ENCODE results near the gene CDH5. TPM values are rescaled to one million over a fixed set of nuclear protein-coding genes. Genes with fewer than 3 reads are reported as not detected.

The CDH5 gene
- total and polyA plus RNA-seq, 2 of the 8 experiments (the other 6 are each of a cell fraction or from before 2014, with no cell fraction given) = 0.32 TPM

DNA sequence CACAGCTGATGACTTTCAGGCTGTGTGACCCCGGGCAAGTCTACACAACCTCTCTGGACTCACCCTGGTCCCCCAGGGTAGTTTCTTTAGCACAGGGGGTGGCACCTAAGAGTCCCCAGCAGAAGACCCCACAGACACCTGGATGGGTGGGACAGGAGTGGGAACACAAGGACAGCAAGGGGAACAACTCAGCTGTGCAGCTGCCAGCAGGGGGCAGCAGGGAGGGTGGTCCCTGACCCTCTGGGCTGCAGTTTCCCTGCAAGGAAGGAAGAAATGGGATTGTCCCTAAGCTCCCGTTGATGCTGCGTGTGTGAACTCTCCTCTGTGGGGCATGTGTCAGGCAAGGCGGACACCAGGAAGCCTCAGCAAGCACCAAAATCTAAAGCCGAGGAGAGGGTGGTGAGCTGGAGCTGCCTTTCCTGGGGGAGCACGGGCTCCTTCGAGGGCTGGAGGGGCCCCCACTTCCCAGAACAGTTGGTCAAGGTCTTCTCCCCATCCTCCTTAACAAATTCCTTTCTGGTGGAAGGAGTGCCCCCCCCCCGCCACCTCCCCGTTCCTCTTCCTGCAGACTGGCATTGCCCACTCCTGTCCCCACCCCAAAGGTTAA, 24.1 kb upstream of the CDH5 start (continued):
- TF ChIP-seq, protein P1, sequence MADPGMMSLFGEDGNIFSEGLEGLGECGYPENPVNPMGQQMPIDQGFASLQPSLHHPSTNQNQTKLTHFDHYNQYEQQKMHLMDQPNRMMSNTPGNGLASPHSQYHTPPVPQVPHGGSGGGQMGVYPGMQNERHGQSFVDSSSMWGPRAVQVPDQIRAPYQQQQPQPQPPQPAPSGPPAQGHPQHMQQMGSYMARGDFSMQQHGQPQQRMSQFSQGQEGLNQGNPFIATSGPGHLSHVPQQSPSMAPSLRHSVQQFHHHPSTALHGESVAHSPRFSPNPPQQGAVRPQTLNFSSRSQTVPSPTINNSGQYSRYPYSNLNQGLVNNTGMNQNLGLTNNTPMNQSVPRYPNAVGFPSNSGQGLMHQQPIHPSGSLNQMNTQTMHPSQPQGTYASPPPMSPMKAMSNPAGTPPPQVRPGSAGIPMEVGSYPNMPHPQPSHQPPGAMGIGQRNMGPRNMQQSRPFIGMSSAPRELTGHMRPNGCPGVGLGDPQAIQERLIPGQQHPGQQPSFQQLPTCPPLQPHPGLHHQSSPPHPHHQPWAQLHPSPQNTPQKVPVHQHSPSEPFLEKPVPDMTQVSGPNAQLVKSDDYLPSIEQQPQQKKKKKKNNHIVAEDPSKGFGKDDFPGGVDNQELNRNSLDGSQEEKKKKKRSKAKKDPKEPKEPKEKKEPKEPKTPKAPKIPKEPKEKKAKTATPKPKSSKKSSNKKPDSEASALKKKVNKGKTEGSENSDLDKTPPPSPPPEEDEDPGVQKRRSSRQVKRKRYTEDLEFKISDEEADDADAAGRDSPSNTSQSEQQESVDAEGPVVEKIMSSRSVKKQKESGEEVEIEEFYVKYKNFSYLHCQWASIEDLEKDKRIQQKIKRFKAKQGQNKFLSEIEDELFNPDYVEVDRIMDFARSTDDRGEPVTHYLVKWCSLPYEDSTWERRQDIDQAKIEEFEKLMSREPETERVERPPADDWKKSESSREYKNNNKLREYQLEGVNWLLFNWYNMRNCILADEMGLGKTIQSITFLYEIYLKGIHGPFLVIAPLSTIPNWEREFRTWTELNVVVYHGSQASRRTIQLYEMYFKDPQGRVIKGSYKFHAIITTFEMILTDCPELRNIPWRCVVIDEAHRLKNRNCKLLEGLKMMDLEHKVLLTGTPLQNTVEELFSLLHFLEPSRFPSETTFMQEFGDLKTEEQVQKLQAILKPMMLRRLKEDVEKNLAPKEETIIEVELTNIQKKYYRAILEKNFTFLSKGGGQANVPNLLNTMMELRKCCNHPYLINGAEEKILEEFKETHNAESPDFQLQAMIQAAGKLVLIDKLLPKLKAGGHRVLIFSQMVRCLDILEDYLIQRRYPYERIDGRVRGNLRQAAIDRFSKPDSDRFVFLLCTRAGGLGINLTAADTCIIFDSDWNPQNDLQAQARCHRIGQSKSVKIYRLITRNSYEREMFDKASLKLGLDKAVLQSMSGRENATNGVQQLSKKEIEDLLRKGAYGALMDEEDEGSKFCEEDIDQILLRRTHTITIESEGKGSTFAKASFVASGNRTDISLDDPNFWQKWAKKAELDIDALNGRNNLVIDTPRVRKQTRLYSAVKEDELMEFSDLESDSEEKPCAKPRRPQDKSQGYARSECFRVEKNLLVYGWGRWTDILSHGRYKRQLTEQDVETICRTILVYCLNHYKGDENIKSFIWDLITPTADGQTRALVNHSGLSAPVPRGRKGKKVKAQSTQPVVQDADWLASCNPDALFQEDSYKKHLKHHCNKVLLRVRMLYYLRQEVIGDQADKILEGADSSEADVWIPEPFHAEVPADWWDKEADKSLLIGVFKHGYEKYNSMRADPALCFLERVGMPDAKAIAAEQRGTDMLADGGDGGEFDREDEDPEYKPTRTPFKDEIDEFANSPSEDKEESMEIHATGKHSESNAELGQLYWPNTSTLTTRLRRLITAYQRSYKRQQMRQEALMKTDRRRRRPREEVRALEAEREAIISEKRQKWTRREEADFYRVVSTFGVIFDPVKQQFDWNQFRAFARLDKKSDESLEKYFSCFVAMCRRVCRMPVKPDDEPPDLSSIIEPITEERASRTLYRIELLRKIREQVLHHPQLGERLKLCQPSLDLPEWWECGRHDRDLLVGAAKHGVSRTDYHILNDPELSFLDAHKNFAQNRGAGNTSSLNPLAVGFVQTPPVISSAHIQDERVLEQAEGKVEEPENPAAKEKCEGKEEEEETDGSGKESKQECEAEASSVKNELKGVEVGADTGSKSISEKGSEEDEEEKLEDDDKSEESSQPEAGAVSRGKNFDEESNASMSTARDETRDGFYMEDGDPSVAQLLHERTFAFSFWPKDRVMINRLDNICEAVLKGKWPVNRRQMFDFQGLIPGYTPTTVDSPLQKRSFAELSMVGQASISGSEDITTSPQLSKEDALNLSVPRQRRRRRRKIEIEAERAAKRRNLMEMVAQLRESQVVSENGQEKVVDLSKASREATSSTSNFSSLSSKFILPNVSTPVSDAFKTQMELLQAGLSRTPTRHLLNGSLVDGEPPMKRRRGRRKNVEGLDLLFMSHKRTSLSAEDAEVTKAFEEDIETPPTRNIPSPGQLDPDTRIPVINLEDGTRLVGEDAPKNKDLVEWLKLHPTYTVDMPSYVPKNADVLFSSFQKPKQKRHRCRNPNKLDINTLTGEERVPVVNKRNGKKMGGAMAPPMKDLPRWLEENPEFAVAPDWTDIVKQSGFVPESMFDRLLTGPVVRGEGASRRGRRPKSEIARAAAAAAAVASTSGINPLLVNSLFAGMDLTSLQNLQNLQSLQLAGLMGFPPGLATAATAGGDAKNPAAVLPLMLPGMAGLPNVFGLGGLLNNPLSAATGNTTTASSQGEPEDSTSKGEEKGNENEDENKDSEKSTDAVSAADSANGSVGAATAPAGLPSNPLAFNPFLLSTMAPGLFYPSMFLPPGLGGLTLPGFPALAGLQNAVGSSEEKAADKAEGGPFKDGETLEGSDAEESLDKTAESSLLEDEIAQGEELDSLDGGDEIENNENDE (IDR thresholded peaks at IDR 0.05; ENCODE audit: insufficient replicate concordance, low read length) = no peak
- no peak for TF ChIP-seq BACH1 (IDR thresholded peaks at IDR 0.05; ENCODE audit: low read length)
